Measurements from ENCODE around the gene MAP1LC3C. TPM values are rescaled to one million over a fixed set of nuclear protein-coding genes. Genes with fewer than 3 reads are reported as not detected.

The MAP1LC3C gene
- polyA plus RNA-seq, 2 donors: 0.37 to 0.67 TPM

DNA sequence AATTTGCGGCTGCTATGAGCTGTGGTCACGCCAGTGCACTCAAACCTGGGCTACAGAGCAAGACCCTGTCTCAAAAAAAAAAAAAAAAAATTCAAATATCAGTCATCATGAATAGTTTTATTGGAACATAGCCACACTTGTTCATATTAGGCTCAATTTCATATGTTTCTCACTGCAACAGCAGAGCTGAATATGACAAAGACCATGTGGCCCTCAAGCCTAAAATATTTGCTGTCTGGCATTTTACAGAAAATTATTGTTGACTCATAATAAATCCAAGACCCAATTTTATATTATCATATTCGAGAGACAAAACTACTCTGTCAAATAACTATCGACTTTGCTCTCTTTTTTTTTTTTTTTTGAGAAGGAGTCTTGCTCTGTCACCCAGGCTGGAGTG, 30.3 kb downstream of the MAP1LC3C start:
- Histone ChIP-seq H3K36me3 (ENCODE audit: control insufficient read depth in 2 of 2, insufficient read depth in 2 of 2, low read length in 1 of 2) (no peaks in the 10 kb centered on the region), H3K27ac (ENCODE audit: low read depth in 2 of 2, low read length in 1 of 2) (no peak overlapping the region), H3K9me3 (ENCODE audit: control insufficient read depth in 2 of 2, insufficient read depth in 1 of 2, low read depth in 1 of 2, low read length in 1 of 2) (no peaks in the 10 kb centered on the region), H3K27me3 (ENCODE audit: control insufficient read depth in 1 of 2, insufficient read depth in 2 of 2, low read length in 2 of 2) (no peaks in the 10 kb centered on the region), H3K4me3 (ENCODE audit: low read depth in 1 of 2, low read length in 2 of 2) (no peak overlapping the region), H3K4me1 (ENCODE audit: control insufficient read depth in 2 of 2, insufficient read depth in 2 of 2, low read length in 1 of 2) (no peaks in the 10 kb centered on the region)
- WGBS, 2 donors: 39 to 49% methylated on average over 4 of the region's 4 CpGs

GRCh38 chr1:241964550-241965282, 34.2 kb downstream of the MAP1LC3C start:
- Histone ChIP-seq H3K27me3 (ENCODE audit: control insufficient read depth in 1 of 2, insufficient read depth in 2 of 2, low read length in 2 of 2) (no peaks in the 10 kb centered on the region), H3K4me1 (ENCODE audit: control insufficient read depth in 2 of 2, insufficient read depth in 2 of 2, low read length in 1 of 2) (no peaks in the 10 kb centered on the region), H3K4me3 (ENCODE audit: low read depth in 1 of 2, low read length in 2 of 2) (no peak overlapping the region), H3K9me3 (ENCODE audit: control insufficient read depth in 2 of 2, insufficient read depth in 1 of 2, low read depth in 1 of 2, low read length in 1 of 2) (no peaks in the 10 kb centered on the region), H3K36me3 (ENCODE audit: control insufficient read depth in 2 of 2, insufficient read depth in 2 of 2, low read length in 1 of 2) (no peaks in the 10 kb centered on the region), H3K27ac (ENCODE audit: low read depth in 2 of 2, low read length in 1 of 2) (no peak overlapping the region)
- WGBS, 2 donors: 73 to 74% methylated on average over 8 of the region's 8 CpGs

GRCh38 chr1:241963722-241964121, 35.2 kb downstream of the MAP1LC3C start:
- Histone ChIP-seq H3K27ac (ENCODE audit: low read depth in 2 of 2, low read length in 1 of 2) (no peak overlapping the region), H3K4me3 (ENCODE audit: low read depth in 1 of 2, low read length in 2 of 2) (no peak overlapping the region), H3K36me3 (ENCODE audit: control insufficient read depth in 2 of 2, insufficient read depth in 2 of 2, low read length in 1 of 2) (no peaks in the 10 kb centered on the region), H3K27me3 (ENCODE audit: control insufficient read depth in 1 of 2, insufficient read depth in 2 of 2, low read length in 2 of 2) (no peaks in the 10 kb centered on the region), H3K4me1 (ENCODE audit: control insufficient read depth in 2 of 2, insufficient read depth in 2 of 2, low read length in 1 of 2) (no peaks in the 10 kb centered on the region), H3K9me3 (ENCODE audit: control insufficient read depth in 2 of 2, insufficient read depth in 1 of 2, low read depth in 1 of 2, low read length in 1 of 2) (no peaks in the 10 kb centered on the region)

- Histone ChIP-seq H3K4me3 (ENCODE audit: low read depth in 1 of 2, low read length in 2 of 2) (no peak overlapping the region), H3K9me3 (ENCODE audit: control insufficient read depth in 2 of 2, insufficient read depth in 1 of 2, low read depth in 1 of 2, low read length in 1 of 2) (no peaks in the 10 kb centered on the region), H3K4me1 (ENCODE audit: control insufficient read depth in 2 of 2, insufficient read depth in 2 of 2, low read length in 1 of 2) (no peaks in the 10 kb centered on the region), H3K36me3 (ENCODE audit: control insufficient read depth in 2 of 2, insufficient read depth in 2 of 2, low read length in 1 of 2) (no peaks in the 10 kb centered on the region), H3K27ac (ENCODE audit: low read depth in 2 of 2, low read length in 1 of 2) (no peak overlapping the region), H3K27me3 (ENCODE audit: control insufficient read depth in 1 of 2, insufficient read depth in 2 of 2, low read length in 2 of 2) (no peaks in the 10 kb centered on the region)
- 56 to 84% methylated on average over 2 of the region's 2 CpGs for WGBS, 2 donors
These were observed 36.7 kb downstream of the MAP1LC3C start for GRCh38 chr1:241962153-241962552.

- H3K27ac ChIP-seq (ENCODE audit: low read depth in 2 of 2, low read length in 1 of 2): no peak within 1 kb of the TSS
- no peaks in the 10 kb centered on the region for H3K36me3 ChIP-seq (ENCODE audit: control insufficient read depth in 2 of 2, insufficient read depth in 2 of 2, low read length in 1 of 2)
- no peaks in the 10 kb centered on the region for H3K27me3 ChIP-seq (ENCODE audit: control insufficient read depth in 1 of 2, insufficient read depth in 2 of 2, low read length in 2 of 2)
- no peaks in the 10 kb centered on the region for H3K9me3 ChIP-seq (ENCODE audit: control insufficient read depth in 2 of 2, insufficient read depth in 1 of 2, low read depth in 1 of 2, low read length in 1 of 2)
- H3K4me1 ChIP-seq (ENCODE audit: control insufficient read depth in 2 of 2, insufficient read depth in 2 of 2, low read length in 1 of 2): no peaks in the 10 kb centered on the region
- WGBS, 2 donors: 90 to 92% methylated on average over 33 of the region's 33 CpGs
- no peak within 1 kb of the TSS for H3K4me3 ChIP-seq (ENCODE audit: low read depth in 1 of 2, low read length in 2 of 2)
These were observed 41.0 kb downstream of the MAP1LC3C start, which contains the start of gene BECN2 for GRCh38 chr1:241957692-241958494. TSS of gene BECN2 (plus strand) at chr1:241957767. CDS start at chr1:241957767, 0 bp downstream.

GRCh38 chr1:241950390-241950789, 48.5 kb downstream of the MAP1LC3C start:
- Histone ChIP-seq H3K36me3 (ENCODE audit: control insufficient read depth in 2 of 2, insufficient read depth in 2 of 2, low read length in 1 of 2) (no peaks in the 10 kb centered on the region), H3K27me3 (ENCODE audit: control insufficient read depth in 1 of 2, insufficient read depth in 2 of 2, low read length in 2 of 2) (no peaks in the 10 kb centered on the region), H3K9me3 (ENCODE audit: control insufficient read depth in 2 of 2, insufficient read depth in 1 of 2, low read depth in 1 of 2, low read length in 1 of 2) (no peaks in the 10 kb centered on the region), H3K4me1 (ENCODE audit: control insufficient read depth in 2 of 2, insufficient read depth in 2 of 2, low read length in 1 of 2) (no peaks in the 10 kb centered on the region), H3K4me3 (ENCODE audit: low read depth in 1 of 2, low read length in 2 of 2) (no peak overlapping the region), H3K27ac (ENCODE audit: low read depth in 2 of 2, low read length in 1 of 2) (no peak overlapping the region)
- 34 to 45% methylated on average over 5 of the region's 5 CpGs for WGBS, 2 donors

DNA sequence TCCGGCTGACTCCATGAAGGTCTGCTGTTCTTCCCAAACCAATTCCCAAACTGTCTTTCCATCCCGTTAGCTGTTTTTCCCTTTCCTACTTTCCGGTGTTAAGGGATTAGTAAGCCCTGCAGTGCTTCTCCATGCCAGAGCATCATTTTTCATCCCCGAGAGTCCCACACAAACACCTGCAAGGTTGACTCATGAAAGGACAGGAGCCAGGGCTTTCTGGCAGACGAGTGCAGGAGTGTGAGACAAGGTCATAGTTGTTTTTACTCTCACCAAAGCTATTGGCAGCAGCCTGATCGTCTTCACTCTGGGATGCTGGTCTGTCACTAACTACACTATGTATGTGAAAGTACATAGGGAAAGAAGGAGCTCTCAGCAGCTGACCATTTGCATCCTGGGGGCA, 51.5 kb downstream of the MAP1LC3C start:
- Histone ChIP-seq H3K9me3 (ENCODE audit: control insufficient read depth in 2 of 2, insufficient read depth in 1 of 2, low read depth in 1 of 2, low read length in 1 of 2) (no peaks in the 10 kb centered on the region), H3K36me3 (ENCODE audit: control insufficient read depth in 2 of 2, insufficient read depth in 2 of 2, low read length in 1 of 2) (no peaks in the 10 kb centered on the region), H3K4me3 (ENCODE audit: low read depth in 1 of 2, low read length in 2 of 2) (no peak overlapping the region), H3K4me1 (ENCODE audit: control insufficient read depth in 2 of 2, insufficient read depth in 2 of 2, low read length in 1 of 2) (no peaks in the 10 kb centered on the region), H3K27me3 (ENCODE audit: control insufficient read depth in 1 of 2, insufficient read depth in 2 of 2, low read length in 2 of 2) (no peaks in the 10 kb centered on the region), H3K27ac (ENCODE audit: low read depth in 2 of 2, low read length in 1 of 2) (no peak overlapping the region)
- WGBS, 2 donors: 39 to 55% methylated on average over 6 of the region's 6 CpGs

Other genes starting within 250 kb of the MAP1LC3C start
- 1 to 10 TPM; 1.2 to 2.7 TPM for gene EXO1, start 150.9 kb downstream of the MAP1LC3C start, polyA plus RNA-seq
- not detected for gene BECN2, start 41.3 kb downstream of the MAP1LC3C start, polyA plus RNA-seq

Measured in esophagus (tissue), 2 donors.